HEK293T (cell line): ENCODE data around the gene ALPI.

Experiments
- BHLHE40 ChIP-seq: fragments of 450-650 bp; IDR thresholded peaks from 2 replicates; pipeline ENCODE4 v1.6.1; 2016; ENCODE audit warnings: mild to moderate bottlenecking, moderate library complexity, borderline replicate concordance
- CTBP1 ChIP-seq: fragments of 450-650 bp; IDR thresholded peaks from 2 replicates; pipeline ENCODE4 v1.6.1; 2016; ENCODE audit warnings: borderline replicate concordance
- ELF4 ChIP-seq: fragments of 450-650 bp; IDR thresholded peaks from 2 replicates; pipeline ENCODE4 v1.6.1; 2017; ENCODE audit warnings: antibody characterized with exemption
- FOXA1 ChIP-seq: fragments of 450-650 bp; IDR thresholded peaks from 2 replicates; pipeline ENCODE4 v1.6.1; 2016; ENCODE audit warnings: mild to moderate bottlenecking
- HDGF ChIP-seq: fragments of 450-650 bp; IDR thresholded peaks from 2 replicates; pipeline ENCODE4 v1.6.1; 2017; ENCODE audit warnings: antibody characterized with exemption, borderline replicate concordance
- LEF1 ChIP-seq: fragments of 450-650 bp; IDR thresholded peaks from 2 replicates; pipeline ENCODE4 v1.6.1; 2017; ENCODE audit warnings: mild to moderate bottlenecking, borderline replicate concordance
- NFRKB ChIP-seq: fragments of 450-650 bp; IDR thresholded peaks from 2 replicates; pipeline ENCODE4 v1.6.1; 2016; ENCODE audit warnings: mild to moderate bottlenecking, moderate library complexity
- SP1 ChIP-seq: fragments of 450-650 bp; IDR thresholded peaks from 2 replicates; pipeline ENCODE4 v1.6.1; 2017

DNA sequence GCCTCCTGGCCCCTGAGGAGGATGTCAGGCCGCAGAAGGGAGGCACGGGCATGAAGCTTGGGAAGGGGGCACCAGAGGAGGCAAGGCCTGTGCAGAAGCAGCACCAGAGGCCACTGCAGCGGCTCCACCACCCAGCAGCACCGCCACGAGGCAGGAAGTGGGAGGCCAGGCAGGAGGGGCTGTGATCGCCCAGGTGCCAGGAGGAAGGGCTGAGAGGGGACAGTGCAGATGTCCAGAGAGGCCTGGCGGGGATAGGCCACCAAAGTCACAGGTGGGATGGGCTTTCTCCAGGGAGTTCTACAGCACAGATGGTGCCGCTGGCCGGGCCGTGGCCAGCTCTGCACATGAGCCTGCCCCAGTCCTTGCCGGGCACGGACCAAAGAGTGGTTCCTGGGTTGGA lies 6.0 kb upstream of the ALPI start:
- TF ChIP-seq BHLHE40 = no peak
- no peak for TF ChIP-seq SP1
- TF ChIP-seq HDGF = no peak
- no peak for TF ChIP-seq FOXA1
- no peak for TF ChIP-seq NFRKB
- TF ChIP-seq CTBP1 = no peak
- TF ChIP-seq ELF4 = no peak
- TF ChIP-seq LEF1 = no peak
